SK-N-MC (cell line): Measurements from ENCODE around the gene TMEM38A.

ENCODE experiments used
- EZH2 ChIP-seq: fragments of 200-600 bp; sonication (generic); IDR thresholded peaks from one replicate; pipeline ENCODE4 v1.6.1; 2017; ENCODE audit warnings: antibody characterized with exemption
- POLR2AphosphoS5 ChIP-seq: IDR thresholded peaks from 2 replicates; pipeline ENCODE4 v1.6.1; 2012; ENCODE audit warnings: mild to moderate bottlenecking, low read depth, low read length, borderline replicate concordance

- TF ChIP-seq POLR2AphosphoS5 (no peak), EZH2 (no peak)
These were observed 39.7 kb upstream of the TMEM38A start for GRCh38 chr19:16621165-16621800.
